Activated B cell treated with CpG ODN at 0.5 μM for 24 hours (primary cell): ENCODE data around the gene RNF144A. TPM values are rescaled to one million over a fixed set of nuclear protein-coding genes. Genes with fewer than 3 reads are reported as not detected.

Source experiments
- ATAC-seq: fragments of 200-7000 bp; cut with Tn5 transposase; one replicate; pipeline ENCODE4 v1.10.0; 2021; ENCODE audit warnings: low read depth, mild to moderate bottlenecking, moderate library complexity
- CTCF ChIA-PET: fragments of 350-600 bp; sonication (Branson Sonifier 250); formaldehyde crosslinking; loops from one replicate; lab custom pipeline; 2021; ENCODE audit warnings: antibody characterized with exemption; lab: Charles Lee
- POLR2A ChIA-PET: fragments of 350-600 bp; sonication (Branson Sonifier 250); formaldehyde crosslinking; loops from one replicate; lab custom pipeline; 2021; ENCODE audit warnings: antibody characterized with exemption; lab: Charles Lee
- DNase-seq: peaks from one replicate; pipeline ENCODE4 v3.0.0; 2022
- H3K27ac Mint-ChIP-seq: one replicate; pipeline ENCODE4 v1.8.0; 2020; ENCODE audit warnings: mixed read lengths
- H3K27me3 Mint-ChIP-seq: one replicate; pipeline ENCODE4 v1.8.0; 2021; ENCODE audit warnings: mixed read lengths
- H3K36me3 Mint-ChIP-seq: one replicate; pipeline ENCODE4 v1.8.0; 2021; ENCODE audit warnings: low read depth, mixed read lengths
- H3K4me1 Mint-ChIP-seq: one replicate; pipeline ENCODE4 v1.8.0; 2021; ENCODE audit warnings: mixed read lengths
- H3K4me3 Mint-ChIP-seq: one replicate; pipeline ENCODE4 v1.8.0; 2020; ENCODE audit warnings: mild to moderate bottlenecking, mixed read lengths
- H3K9me3 Mint-ChIP-seq: one replicate; pipeline ENCODE4 v1.8.0; 2020; ENCODE audit warnings: mixed read lengths
- CTCF ChIP-seq: fragments of 200-600 bp; IDR thresholded peaks from one replicate; pipeline ENCODE4 v1.8.0; 2022; ENCODE audit warnings: antibody characterized with exemption, mild to moderate bottlenecking
- intact Hi-C: fragments of 100-400 bp; cut with micrococcal nuclease; formaldehyde crosslinking; loops from one replicate; pipeline ENCODE4 v1.15.1; 2024
- total RNA-seq: library from RNA; stranded (reverse); gene quantifications from 2 replicates; pipeline ENCODE4 v1.2.3, GENCODE V29; 2022

The RNF144A gene
- total RNA-seq, 1 donor from 2014 or later, result 0.89 TPM

GRCh38 chr2:7052404-7052803 is 135.2 kb downstream of the RNF144A start:
- Mint-ChIP-seq H3K27me3 (peaks cover 17% of the 10 kb centered on the region), H3K9me3 (peaks cover 6% of the 10 kb centered on the region), H3K27ac (no peak overlapping the region), H3K4me1 (peaks cover 47% of the 10 kb centered on the region), H3K36me3 (no peaks in the 10 kb centered on the region), H3K4me3 (peak overlapping the region; percentile 55)
- POLR2A ChIA-PET, result no interaction called here
- intact Hi-C loops, result no loop called here
- no peak for TF ChIP-seq CTCF
- CTCF ChIA-PET, result interaction anchor here (1.0 to 1.9 kb wide), 3 partner anchors 8 to 45 kb away, joined by 3 to 9 read pairs (median 3); no protein-coding TSS in a partner anchor
- no peak for DNase-seq
- peak; percentile 89 for ATAC-seq

DNA sequence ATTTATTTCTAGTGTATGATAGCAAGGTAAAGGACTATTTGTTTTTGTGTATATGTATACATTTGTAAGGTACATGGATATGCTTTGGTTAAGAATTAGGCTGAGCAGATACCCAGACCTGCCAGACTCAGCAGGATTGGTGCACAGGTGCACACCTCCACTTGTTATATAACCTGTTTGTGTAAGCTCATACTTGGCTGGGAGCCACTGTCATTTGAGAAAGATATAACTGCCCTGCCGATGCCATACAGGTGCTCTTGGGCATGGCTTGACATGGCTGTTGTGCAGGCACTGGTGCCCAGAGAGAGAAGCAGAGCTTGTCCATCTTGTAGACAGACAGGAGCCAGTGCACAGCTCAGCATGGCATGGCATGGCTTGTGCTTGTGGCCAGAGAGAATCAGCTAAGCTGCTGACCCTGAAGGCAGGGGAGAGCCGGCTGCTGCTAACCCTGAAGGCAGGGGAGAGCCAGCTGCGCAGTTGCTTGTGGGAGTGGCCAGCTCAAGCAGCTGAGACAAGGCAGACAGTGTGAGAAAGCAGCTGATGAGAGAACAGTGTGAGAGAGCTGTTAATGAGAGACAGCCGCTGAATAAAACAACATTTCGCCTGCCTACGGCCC is 136.5 kb downstream of the RNF144A start:
- CTCF ChIA-PET, result interaction anchor here (2.0 kb wide), 1 partner anchor 10 kb away, joined by 9 read pairs; no protein-coding TSS in a partner anchor
- POLR2A ChIA-PET, result no interaction called here
- ATAC-seq, result no peak
- no peak overlapping the region for H3K4me3 Mint-ChIP-seq
- H3K27ac Mint-ChIP-seq, result peak overlapping the region; percentile 4
- DNase-seq, result no peak
- no peaks in the 10 kb centered on the region for H3K36me3 Mint-ChIP-seq
- peaks cover 12% of the 10 kb centered on the region for H3K27me3 Mint-ChIP-seq
- TF ChIP-seq CTCF, result no peak
- peaks cover 6% of the 10 kb centered on the region for H3K9me3 Mint-ChIP-seq
- intact Hi-C loops, result no loop called here
- peaks cover 52% of the 10 kb centered on the region for H3K4me1 Mint-ChIP-seq

DNA sequence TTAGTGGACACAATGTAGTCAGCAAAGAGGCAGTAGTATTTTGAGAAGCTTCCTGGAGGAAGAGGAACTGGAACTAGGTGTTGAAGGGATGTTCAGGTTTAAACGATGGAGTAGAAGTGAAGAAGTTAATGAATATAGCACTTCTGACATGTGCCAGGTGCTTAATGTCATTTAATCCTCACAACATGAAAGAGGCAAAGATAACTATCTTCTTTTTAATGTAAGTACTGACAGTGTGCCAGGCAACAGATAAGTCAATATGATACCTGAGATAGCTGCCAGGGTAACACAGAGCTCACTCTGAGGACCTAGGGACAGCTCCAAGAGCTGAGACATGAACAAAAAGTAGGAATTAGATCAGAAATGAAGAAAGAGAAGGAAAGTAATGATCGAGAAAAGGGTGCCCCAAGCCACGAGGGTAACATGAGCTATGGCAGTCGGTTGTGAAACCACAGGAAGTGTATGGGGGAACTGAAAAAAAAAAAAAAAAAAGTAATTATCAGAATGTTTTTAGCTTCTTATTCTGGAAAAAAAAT is 140.7 kb downstream of the RNF144A start:
- ChIA-PET POLR2A (interaction anchor here (0.6 kb wide), 1 partner anchor 979 kb away, joined by 3 read pairs; no protein-coding TSS in a partner anchor), CTCF (interaction anchor here (0.5 to 3.1 kb wide), 3 partner anchors 11 to 17 kb away, joined by 3 to 18 read pairs (median 3); no protein-coding TSS in a partner anchor)
- Mint-ChIP-seq H3K27ac (peak overlapping the region; percentile 64), H3K27me3 (peaks cover 2% of the 10 kb centered on the region), H3K4me3 (peak overlapping the region; percentile 61), H3K9me3 (peaks cover under 1% of the 10 kb centered on the region), H3K36me3 (peaks cover under 1% of the 10 kb centered on the region), H3K4me1 (peaks cover 39% of the 10 kb centered on the region)
- no peak for TF ChIP-seq CTCF
- DNase-seq, result no peak
- ATAC-seq, result peak; percentile 83
- intact Hi-C loops, result loop anchor here (5.0 kb wide), 1 partner anchor 1419 kb away; no protein-coding TSS in a partner anchor

DNA sequence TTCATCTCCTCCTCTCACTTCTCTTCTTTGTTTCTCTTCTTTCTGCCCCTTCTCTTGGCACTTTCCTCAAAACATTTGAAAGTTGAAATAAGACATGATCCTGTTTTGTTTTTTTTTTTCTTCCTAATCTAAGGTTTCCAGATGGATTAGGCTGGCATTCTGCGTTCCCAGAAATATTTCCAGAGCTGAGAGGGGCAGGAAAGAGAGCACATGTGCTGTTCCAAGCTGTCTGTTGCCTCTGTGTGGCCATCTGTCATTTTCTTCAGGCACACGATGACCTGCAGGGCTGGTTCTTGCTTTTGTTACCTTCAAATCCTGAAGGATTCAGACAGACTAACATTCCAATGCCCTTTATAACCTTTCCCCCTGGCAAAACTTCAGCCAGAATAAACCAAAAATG is 142.9 kb downstream of the RNF144A start:
- no peak for TF ChIP-seq CTCF
- H3K4me3 Mint-ChIP-seq, result no peak overlapping the region
- peaks cover 6% of the 10 kb centered on the region for H3K36me3 Mint-ChIP-seq
- peaks cover 25% of the 10 kb centered on the region for H3K4me1 Mint-ChIP-seq
- CTCF ChIA-PET, result no interaction called here
- peaks cover 9% of the 10 kb centered on the region for H3K9me3 Mint-ChIP-seq
- no peak for ATAC-seq
- no peak overlapping the region for H3K27ac Mint-ChIP-seq
- DNase-seq, result no peak
- POLR2A ChIA-PET, result no interaction called here
- intact Hi-C loops, result no loop called here
- H3K27me3 Mint-ChIP-seq, result no peaks in the 10 kb centered on the region

DNA sequence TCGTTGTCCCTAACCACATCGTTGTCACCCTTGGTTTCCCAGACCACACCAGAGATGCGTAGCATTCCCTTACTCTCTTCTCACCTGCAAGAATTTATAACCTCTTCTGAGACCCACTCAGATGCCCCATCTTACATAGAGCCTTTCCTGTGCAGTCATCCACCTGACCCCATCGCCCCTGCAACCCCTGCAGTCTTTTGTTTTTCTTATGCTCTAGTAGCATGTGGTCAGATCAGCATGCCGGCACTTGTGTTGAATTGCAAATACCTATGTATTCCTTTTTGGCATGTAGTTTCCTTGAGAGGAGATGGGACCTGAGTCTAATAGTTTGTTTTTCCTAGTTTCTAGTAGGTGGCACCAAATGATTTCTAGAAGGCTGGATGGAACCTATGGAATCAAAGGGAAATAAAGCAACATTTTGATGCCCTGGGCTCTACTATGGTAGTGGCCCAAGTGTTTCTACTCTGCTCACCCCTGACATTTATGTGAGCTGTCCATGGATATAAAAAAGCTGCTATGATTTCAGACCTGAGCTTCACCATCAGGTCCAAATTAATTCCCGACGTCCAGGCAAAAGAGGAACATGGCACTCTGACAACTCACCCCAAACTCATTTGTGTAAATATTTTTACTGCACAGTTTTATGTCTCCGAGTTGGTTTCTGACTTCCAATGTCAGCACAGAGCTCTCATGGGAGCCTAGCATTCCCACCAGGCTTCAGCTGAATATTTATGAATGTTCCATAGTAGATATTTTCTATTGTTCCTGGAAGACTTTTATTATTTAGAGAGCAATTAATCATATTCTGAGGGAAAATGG is 143.6 kb downstream of the RNF144A start:
- ChIA-PET CTCF (no interaction called here), POLR2A (no interaction called here)
- Mint-ChIP-seq H3K4me1 (peaks cover 25% of the 10 kb centered on the region), H3K4me3 (no peak overlapping the region), H3K27me3 (no peaks in the 10 kb centered on the region), H3K36me3 (peaks cover 6% of the 10 kb centered on the region), H3K9me3 (peaks cover 9% of the 10 kb centered on the region), H3K27ac (no peak overlapping the region)
- no peak for ATAC-seq
- TF ChIP-seq CTCF, result no peak
- intact Hi-C loops, result no loop called here
- DNase-seq, result no peak
